GM19238 (cell line): ENCODE results near the gene DAND5.
A peak's percentile ranks its signal among the peaks of the same experiment; 100 is the strongest.

Source experiments
- DNase-seq: peaks from one replicate; pipeline ENCODE4 v3.0.0; 2011; ENCODE audit warnings: low spot score; ENCODE audit not compliant: insufficient read length

Gene DAND5

DNA sequence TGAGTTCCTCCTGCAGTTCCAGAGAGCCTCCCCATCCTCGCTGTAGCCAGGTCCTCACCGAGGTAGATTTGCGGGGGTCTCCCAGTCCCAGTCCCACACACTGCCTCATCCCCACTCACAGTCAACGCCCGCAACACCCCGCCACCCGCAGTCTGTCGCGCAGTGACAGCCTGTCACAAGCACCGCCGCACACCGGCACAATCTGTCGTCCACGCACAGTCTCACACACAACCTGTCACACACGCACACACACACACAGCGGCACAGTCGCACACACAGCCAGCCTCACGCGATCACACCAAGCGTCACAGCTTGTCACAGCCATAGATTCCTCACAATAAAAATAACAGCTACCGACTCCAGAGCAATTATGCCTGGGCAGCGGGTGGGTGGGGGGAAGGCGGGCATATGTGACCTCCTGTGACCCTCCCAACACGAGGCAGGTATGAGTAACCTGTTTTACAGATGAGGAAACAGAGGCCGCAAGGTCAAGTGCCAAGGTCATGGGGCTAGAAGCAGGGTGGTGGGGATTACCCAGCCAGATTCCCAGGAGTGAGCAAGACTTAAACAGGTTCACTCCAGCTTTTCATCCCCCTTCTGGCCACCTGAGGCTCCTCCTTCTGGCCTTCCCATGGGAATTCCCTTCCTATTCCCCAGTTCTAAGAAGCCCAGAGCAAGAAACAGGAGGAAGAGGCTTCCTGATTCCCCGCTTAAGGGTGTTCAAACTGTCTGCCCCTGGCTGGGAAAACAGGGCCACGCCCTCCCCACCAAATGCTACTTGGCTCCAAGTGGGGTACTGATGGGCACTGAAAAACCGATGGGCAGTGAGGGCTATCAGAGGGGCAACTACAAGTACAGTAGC is 39.8 kb downstream of the DAND5 start:
- DNase-seq, result no peak

DNA sequence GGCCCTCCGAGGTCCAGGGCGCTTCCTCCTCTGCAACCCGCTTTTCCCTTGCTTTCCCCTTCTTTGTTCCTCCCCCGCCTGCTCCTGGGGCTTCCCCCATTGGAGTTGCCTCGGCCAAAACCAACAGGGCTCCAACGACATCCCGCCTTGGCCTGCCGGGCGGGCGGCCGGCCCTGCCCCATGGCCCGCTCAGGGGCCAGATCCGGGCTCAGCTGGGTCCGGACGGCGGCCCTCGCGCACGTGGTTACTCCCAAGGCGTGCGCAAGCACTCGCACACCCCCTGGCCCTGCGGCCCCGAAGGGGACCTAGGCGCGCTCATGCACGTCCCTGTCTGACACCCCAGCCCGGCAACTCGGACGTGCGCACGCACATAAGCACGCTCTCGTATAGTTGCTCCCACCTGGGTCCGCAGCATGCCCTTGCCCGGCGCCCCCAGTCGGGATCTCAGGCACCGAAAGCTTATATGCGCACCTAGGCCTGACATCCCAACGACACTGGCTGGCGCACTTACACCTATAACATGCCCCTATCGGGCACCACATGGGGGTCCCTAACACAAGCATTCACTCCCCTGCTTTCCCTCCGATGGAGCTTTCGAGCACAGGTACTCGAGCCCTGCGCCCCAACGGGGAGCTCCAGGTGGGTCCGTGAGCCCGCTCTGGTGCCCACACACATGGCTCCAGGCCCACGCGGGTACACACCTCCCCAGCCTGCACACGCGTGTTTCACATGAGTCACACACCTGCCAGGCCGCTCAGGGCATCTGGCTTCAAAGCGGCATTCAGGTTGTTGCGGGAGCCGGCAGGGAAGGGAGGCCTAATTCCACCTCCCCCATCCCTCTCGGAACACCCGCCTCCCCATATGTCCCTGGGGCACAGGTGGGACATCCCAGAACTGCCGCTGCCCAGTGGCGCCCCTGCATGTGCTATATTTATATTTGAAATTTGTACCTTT is 40.9 kb downstream of the DAND5 start:
- DNase-seq, result no peak

DNA sequence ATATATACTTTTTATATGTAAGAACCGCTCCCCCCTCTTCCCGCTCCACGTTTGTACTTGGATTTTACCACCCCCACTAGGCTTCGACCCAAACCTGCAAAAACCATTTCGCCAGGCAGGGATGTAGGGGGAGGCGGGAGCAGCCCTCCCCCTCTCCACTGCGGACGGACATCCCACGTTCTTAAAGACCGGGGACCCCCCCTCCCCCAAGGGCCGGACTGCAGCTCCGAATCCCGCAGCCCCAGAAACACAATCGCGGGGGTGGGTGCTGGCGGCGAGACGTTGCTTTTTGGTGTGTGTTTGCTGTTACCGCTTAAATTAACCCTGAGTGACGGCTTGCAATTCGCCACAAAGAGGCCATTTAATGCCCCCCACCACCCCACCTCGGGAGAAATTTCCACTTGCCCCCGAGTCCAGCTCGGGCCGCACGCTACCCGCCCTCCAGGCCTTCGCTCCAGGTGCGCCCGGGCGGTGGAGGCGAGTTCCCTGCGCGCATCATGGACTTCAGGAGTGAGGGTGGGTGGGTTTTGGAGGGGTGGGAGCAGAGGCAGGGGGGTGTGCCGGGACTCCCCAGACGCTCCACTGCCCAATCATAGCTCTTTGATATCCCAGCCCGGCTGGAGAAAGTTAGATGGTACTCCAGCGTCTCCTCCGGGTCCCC is 41.7 kb downstream of the DAND5 start:
- DNase-seq, result no peak

DNA sequence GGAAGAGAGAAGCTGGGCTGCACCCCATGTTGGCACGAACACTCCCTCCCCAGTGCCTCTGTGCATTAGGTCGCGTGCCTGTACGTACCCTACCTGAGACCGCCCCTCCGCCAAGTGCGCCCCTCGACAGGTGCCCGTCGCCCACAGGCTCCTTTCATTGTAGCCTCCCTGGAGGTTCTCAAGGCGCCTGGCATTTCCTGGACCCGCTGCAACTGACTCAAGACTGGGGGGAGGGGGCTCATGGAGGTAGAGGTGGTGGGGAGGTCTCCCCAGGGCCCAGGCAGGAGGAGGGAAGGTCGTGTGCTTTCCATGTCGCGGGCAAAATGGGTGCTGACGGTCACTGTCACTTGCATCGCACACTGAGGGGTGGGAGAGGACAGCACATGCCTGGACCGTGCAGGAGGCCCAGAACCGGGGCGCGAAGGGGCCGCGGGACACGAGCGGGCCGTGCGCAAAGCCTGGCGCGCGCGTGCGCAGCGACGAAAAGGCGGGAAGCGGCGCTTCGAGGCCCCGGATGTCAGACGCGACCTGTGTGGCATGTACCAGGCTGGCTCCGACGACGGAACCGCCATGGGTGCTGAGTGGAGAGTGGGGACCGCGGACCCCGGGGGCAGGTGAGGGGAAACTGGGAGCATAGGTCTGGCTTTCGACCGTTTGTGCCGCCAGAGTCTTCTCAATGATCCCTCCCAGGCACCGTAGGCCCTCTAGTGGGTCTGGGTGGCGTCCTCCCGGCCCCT is 42.4 kb downstream of the DAND5 start:
- DNase-seq, result no peak

DNA sequence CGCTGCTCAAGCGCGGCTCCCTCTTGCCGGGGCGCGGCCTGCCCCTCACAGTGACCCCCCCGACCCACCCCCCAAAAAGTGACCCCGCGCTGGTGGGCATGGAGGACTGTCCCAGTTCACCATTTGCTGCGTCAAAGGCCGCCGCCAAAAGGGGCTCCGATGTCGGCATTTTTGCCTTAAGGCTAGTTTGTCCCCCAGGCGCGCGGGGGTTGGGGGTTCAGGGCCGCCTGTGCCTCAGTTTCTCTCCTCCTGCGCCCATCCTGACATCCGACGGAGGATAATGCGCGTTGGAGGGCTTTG is 43.0 kb downstream of the DAND5 start:
- no peak for DNase-seq

DNA sequence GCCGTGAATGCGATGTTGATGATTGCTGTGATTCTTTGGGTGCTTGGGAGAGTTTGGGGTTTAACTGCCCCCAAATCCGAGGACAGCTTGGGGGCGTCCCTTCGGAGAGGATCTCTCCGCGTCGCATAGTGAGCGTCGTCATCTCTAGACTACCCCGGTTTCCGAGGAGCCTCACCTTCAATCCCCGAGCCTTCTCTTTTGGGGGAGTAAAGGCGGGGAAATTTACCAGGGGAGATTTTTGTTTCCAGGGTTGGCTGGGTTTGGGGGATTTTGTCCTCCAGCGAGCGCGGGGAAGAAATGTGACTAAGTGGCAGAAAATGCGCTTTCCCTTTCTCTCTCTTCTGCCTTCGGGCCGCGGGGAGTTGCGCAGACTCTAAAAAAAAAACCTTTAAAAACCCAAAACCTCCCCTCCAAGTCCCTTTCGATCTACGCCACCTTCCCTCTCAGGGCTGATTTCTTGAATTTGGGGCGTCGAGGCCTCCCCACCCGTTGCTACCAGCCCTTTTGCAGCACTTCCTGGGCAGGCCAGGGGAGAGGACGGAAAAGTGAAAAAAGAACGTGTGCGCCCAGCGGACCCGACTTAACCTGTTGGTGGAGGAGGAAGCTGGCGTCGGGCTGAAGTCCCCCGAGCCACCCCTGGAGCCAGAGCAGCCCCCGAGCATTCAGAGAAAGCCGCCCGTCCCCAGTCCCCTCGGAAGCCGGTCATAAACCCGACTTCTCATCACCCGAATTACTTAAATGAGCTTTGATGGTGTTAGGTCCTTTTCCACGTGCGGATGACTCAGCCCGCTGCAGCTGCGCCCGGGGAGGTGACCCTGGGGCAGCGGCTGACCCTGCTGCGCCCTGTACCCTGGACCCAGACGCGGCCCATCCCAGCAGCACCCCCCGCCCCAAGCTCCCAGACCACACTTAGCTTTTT is 43.6 kb downstream of the DAND5 start:
- peak; percentile 50 for DNase-seq

DNA sequence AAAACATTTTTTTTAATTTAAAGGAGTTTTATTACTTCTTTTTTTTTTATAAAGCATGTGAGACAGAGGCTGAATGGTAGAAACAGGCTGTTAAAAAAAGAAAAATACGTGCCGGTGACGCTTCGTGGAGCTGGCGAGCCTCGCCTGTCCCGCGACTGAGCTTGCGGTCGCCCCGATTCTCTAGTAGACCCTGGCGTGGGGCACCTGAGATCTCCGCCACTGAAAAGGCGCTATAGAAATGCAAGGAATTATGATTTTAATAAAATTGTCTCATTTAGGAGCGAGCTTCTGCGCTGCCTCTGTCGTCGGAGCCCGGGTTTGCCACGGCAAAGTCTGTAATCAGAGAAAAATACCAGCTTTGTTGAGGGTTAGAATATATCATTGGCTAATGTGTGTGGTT is 44.3 kb downstream of the DAND5 start:
- DNase-seq, result no peak

DNA sequence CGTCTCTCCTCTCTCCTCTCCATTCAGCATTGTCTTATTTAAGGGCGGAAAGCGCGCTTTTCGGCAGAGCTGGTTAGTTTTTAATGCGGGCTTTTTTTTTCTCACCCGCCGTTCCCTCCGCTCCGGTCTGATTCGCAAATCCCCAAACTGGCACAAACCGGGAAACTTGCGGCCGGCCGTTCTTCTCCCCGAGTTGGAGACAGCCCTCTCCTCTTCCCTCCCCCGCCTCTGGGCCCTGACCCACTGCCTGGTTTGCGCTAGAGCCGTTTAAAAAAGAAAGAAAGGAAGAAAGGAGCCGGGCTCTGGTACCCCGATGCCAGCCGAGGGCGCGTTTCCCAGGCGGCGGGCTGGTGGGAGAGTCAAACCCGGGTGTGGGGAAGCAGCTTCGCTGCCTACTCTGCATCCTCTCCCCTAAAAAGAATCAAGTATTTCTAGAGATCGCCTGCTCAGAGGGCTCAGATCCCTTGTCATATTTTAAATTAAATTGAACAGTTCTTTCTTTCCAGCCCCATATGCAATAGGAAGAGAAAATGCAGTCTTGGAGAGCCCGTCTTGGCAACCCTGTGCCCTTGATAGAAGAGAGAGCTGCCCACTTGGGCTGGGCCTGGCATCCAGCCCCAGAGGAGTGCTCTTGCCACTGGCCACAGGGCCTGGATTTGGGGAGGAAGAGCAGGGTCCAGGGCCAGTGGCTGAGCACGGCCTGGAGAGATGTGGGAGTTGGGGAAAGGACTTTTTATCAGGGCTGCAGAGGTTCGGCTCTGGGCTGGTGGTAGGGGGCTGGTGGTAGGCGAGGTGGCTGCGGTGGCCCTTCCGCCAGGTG is 44.9 kb downstream of the DAND5 start:
- no peak for DNase-seq

DNA sequence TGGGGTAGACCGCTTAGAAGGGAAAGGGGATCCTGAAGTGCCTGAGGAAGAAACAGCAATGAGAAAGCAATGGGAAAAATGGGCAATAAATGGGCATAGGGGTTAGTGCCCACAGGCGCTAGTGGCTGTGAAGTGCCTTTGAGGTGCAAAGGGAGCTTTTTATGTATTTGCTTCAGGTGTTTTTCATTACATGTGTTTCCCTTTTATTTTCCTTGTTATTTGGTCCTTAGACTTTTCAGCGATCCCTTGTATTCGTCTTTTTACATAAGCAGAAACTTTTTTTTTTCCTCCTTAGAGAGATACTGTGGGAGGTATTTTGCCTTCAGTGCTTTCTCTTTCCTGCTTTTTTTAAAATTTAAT is 45.5 kb downstream of the DAND5 start:
- DNase-seq, result no peak

DNA sequence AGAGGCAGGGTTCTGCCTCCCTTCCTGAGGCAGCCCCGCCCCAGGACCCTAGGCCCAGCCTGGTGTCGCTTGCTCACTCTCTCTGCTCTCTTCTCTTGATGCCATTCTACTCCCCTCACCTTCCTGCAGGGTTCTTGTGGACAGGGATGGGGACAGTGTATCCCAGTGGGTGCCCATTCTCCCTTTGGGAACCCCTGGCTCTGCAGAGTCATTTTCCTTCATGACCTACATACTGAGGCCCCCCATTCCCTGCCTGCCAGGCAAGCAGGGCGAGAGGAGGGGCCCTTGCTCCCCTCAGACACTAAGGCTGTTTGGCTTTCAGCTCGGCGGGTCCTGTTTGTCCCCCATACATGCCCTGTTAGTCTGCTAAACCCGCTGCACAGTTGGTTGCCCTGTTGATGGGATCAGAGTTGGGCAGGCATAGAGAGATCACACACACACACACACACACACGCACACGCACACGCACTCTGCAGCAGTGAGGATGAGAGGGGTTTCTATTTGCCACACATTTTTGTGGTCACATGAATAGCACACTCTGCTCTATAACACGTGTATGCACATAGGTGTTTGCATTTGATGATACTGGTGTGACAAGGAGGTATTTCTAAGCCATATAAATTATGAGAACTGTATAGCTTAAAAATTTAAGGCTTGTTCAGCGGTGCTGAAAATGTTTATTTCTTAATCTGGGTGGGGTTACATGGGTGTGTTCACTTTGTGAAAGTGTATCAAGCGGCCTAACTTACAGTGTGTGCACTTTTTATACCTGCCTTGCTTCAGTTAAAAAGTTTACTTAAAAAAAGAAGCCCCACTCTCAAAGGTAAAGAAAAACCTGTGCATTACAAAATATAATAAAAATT is 46.2 kb downstream of the DAND5 start:
- no peak for DNase-seq

DNA sequence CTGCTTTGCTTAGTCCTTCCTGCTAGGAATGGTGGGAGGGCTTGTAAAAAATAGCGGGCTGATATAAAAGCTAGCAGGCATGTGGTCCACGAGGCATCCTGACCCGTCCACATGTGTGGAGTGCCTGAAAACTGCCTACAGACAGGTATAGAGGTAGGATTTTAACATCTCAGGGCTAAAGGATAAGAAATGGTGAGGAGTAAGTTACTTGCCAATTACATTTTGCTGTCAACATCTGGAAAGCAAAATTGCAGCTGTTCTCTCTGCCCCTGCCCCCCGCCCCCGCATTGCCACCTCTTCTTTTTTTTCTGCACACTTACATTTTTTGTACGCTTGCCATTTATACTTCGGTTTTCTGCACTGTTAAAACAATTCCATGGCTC is 46.9 kb downstream of the DAND5 start:
- DNase-seq, result no peak

DNA sequence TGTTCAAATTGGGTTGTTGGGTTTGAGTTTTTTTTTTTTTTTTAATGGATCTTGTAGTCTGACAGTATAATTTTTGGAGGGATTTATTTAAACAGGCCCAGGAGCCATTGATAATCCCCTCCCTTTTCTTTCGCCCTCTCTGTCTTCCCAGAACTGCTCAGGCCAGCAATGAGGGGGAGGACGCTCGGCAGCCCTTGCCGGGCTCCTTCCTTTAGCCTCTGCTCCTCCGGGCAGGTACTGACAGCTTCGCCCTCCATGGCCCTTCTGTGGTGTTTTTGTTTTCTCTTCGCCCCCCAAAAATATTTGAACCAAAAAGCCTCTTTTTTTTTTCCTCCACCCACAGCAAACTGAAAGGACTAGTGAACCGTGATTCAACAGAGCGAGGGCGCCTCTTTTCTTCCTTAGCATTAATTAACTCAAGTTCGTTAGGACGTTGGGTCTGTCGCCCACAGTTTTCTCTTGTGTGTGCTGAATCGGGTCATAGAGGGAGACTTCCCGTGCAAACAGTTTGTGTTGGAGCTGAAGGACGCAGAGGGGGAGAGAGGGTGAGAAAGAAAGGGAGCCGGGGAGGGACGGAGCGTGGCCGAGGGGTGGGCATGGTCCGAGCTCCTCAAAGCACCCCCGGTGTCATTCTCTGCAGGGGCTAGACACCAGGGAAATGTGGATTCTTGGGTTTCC is 47.4 kb downstream of the DAND5 start:
- no peak for DNase-seq

DNA sequence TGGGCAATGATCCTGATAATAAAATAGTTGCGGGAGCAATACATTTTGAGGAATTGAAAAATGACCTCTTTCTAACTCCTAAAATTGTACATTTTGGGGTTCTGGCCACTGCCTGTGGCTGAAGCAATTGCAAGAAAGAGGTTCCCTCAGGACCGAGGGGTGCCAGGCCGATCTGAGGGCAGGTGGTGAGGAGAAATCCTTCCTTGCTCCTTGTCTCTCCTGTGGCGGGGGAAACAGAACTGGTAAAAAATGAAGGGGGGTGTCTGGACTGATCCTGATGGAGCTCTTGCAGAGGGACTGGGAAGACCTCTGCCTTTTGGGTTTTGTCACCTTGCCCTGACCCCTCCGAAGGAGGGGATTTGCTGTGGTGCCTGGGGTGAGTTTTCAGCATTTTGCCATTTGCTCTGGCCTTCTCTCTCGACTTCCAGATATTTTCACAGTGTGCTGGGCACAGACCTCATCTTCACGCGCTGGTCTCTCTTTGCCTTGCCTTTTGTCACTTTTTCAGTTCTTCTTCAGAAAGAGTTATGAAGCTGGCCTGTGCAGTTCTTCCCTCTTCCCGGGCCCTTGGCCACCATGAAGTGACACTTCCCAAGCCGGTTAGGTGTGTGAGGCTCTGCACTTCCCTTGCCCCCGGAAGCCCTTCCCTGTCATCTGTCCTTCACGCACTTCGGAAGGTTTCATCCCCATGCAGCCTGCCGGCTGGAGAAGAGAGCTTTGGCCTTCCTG is 48.1 kb downstream of the DAND5 start:
- no peak for DNase-seq

DNA sequence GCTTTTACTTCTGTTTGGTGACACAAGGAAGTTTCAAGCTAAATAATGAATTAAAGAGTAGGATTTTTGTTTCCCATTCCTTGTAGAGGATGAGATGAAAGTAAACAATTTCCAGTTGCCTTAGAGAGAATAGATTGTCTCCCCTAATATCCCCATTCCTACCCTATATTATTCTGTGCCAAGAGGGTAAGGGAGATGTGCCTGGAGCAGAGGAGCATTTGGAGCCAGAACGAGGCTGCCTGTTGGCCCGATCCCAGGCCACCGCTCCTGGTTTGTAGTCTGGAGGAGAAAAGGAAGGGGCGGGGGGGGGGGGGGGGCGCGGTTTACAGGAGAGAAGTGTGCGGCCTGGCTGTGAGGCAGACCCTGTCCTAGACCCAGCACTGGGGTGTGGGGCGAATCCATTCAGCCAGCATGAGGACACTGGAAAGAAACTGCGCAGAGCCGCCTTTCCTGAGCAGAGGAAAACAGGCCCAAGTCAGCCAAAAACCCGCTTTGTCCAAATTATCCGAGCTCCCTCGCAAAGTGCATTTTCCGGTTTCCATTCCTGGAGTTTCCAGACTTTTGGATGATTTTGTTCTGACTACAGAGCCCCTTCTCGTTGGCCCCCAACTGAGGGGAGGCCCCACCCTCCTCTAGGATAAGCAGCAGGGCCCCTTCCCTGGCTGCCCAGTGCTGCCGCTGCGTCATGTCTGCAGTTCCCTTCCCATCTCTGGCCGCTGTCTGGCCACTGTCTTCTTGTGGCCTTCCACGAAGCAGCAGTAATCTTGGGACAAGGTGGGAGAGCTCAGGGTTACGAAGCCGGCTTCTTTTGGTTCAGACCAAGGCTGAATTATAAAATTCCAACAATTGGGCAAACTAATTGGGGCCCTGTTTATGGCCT is 48.9 kb downstream of the DAND5 start:
- DNase-seq, result no peak

DNA sequence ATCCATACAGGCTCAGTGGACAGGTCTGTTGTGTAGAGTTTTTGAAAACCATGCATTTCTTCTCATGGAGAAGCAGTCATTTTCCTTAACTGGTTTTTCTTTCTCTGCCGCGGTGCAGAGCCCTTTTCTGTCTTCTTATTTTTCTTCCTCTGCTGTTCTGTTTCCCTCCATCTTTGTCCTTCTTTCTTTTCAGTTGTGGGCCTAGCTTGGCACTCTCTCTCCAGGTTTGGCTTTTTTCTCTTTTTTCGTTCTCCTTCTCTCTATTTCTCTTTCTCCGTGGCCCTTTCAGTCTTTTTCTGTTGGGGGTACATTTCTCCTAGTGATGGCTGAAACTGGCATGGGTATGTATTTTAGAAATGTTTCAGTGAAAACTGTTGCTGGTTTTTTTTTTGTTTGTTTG is 50.0 kb downstream of the DAND5 start:
- no peak for DNase-seq

DNA sequence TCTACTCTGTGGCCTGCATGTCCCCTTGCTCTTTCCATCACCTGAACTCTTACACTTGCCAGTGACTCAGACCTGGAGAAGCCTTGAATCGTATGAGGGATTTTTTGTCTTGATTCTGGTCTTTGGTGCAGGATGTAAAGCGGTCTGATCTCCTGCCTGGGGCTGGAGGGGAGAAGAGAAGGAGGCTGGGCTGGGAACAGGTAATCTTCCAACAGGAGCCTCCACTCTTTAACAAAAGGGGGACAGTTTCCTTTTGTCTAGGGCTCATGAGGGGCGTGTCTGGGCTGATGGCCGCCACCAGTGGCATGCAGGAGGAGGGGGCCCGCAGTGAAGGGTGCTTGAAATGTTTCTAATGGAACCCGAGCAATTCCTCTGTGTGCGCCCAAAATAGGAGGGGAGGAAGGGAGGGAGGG is 50.6 kb downstream of the DAND5 start:
- no peak for DNase-seq
